HEK293 (cell line): ENCODE measurements around the gene GATC.

ENCODE experiments used
- CTCF ChIP-seq: fragments of 450-650 bp; formaldehyde crosslinking; IDR thresholded peaks from 2 replicates; pipeline ENCODE4 v1.5.1; 2016; ENCODE audit warnings: missing biosample characterization, missing genetic modification characterization
- YY2 ChIP-seq: fragments of 450-650 bp; formaldehyde crosslinking; IDR thresholded peaks from 2 replicates; pipeline ENCODE4 v1.5.1; 2016; ENCODE audit warnings: missing biosample characterization, missing genetic modification characterization
- ZFHX2 ChIP-seq: fragments of 450-650 bp; formaldehyde crosslinking; conservative IDR thresholded peaks from 2 replicates; pipeline ENCODE4 v1.5.1; 2016; ENCODE audit warnings: missing biosample characterization, missing genetic modification characterization
- ZNF660 ChIP-seq: fragments of 450-650 bp; IDR thresholded peaks from 2 replicates; pipeline ENCODE4 v1.5.1; 2018; ENCODE audit warnings: missing biosample characterization, mild to moderate bottlenecking, missing genetic modification characterization
- ZSCAN23 ChIP-seq: fragments of 450-650 bp; formaldehyde crosslinking; IDR thresholded peaks from 2 replicates; pipeline ENCODE4 v1.5.1; 2016; ENCODE audit warnings: missing biosample characterization, missing genetic modification characterization

- TF ChIP-seq CTCF (tag by site-specific recombination) = no peak
- TF ChIP-seq ZSCAN23 (tag by site-specific recombination) = no peak
- TF ChIP-seq YY2 (tag by site-specific recombination) = no peak
- TF ChIP-seq ZNF660 = no peak
- TF ChIP-seq ZFHX2 (tag by site-specific recombination) = no peak
Observed at GRCh38 chr12:120500581-120500980, 54.3 kb downstream of the GATC start.
